GM18498 (cell line): ENCODE measurements around the gene CATSPERD.

Source experiments
- ATAC-seq: cut with Tn5 transposase; IDR thresholded peaks from one replicate; pipeline ENCODE4 v1.9.1; 2021; ENCODE audit warnings: mild to moderate bottlenecking, moderate library complexity; ENCODE audit not compliant: unreplicated experiment

The CATSPERD gene

GRCh38 chr19:5784581-5785147 is 64.2 kb downstream of the CATSPERD start, which contains the start of gene PRR22:
Gene PRR22 (minus strand): TSS chr19:5784746. CDS start chr19:5784660, 86 bp downstream.
- ATAC-seq: no peak

GRCh38 chr19:5785423-5785822 is 65.0 kb downstream of the CATSPERD start:
- no peak for ATAC-seq

GRCh38 chr19:5786593-5787408 is 66.4 kb downstream of the CATSPERD start:
- no peak for ATAC-seq

- ATAC-seq: no peak
Measured at GRCh38 chr19:5787409-5788182, 67.2 kb downstream of the CATSPERD start.

- ATAC-seq: no peak
Measured at GRCh38 chr19:5788422-5788821, 68.0 kb downstream of the CATSPERD start.

GRCh38 chr19:5789351-5789761 is 68.9 kb downstream of the CATSPERD start:
- ATAC-seq: no peak

DNA sequence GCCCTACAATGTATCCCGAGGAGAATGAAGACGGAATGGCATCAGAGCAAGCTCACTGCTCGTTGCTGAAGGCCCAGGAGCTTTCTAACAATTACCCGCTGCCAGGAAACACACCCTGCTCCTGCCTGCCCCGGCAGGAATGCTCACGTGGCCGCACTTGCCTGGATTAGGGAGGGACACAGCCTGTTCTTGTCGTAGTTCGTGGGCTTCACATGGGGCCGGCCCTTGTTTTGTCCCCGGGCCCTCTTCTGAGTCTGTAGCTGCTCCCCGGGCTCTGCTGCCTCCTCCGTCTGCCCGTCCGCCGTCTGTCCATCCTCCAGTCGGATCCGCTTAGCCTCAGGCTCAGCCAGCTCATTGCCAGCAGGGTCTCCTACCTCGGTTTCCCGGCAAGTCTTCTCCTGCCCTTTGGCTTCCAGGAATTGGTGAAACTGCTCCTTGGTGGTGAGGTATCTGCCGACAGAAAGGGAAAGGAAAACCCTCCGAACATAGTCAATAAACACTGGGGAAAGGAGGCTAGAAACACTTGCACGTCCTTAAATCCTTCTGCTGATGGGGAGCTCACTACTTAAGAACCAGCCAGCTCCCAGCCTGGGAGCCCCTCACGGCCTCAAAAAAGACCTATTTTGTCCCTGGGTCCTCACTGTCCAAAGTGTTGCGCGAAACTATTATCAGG is 69.6 kb downstream of the CATSPERD start:
- ATAC-seq: no peak

DNA sequence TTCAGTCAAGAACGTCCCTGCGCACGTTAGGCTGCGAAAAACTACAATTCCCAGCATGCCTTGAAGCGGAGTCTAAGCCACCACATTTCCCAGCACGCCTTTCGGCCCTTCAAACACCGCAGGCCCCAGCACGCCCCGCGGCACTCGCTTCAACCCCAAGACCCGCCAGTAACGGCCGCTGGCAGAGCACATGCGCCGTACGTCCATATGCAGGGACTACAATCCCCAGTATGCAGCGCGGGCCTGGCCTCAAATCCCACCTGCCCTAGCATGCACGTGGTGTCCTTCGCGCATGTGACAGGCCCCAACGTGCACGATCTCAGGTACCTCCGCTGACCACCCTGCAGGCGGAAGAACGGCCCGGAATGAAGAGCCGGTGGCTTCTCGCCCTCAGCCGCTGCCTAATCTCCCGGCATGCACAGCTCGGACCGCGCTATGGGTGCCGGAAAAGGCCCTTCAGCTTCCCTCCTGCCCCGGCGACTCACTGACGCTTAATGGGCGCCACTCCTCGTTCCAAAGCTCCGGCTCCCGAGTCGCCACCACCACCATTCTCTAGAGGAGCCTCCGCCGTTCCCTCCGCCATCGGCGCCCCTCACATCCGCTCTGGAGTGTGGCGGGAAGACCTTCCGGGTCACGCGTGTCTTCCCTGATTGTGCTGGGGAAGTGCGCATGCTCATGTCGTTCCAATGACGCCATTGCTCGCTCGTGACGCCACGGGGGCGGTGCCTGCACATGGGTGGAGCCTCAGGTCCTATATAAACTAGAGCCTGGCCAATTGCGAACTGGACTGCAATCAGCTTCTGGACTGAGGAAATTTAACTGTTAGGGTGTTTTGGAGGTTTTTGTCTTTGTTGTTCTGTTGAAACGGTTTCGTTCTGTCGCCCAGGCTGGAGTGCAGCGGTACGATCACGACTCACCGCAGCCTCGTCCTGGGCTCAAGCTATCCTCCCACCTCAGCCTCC is 70.4 kb downstream of the CATSPERD start, which contains the start of gene DUS3L:
Gene DUS3L, minus strand, starts transcription at position 605 of the 962 bp plus-strand sequence. Its CDS starts 22 bp downstream, at position 583.
- ATAC-seq: peak; percentile 90

DNA sequence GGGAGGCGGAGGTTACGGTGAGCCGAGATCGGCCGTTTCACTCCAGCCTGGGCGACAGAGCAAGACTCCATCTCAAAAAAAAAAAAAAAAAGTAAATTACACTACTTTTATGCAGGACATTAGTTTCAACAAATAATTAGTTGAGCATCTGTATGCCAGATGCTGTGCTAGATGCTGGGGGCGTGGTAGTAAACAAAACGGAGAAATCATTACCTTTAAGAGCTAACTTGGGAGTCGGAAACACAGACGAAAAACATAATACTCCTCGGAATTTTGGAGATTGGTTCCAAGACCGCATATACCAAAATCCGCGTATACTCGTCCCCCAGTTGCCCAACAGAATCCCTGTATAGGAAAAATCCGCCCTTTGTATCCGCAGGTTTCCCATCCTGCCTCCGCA is 71.8 kb downstream of the CATSPERD start:
- ATAC-seq: no peak

- no peak for ATAC-seq
Measured at GRCh38 chr19:5793188-5793587, 72.8 kb downstream of the CATSPERD start.

GRCh38 chr19:5795382-5795919 is 75.0 kb downstream of the CATSPERD start:
- no peak for ATAC-seq

DNA sequence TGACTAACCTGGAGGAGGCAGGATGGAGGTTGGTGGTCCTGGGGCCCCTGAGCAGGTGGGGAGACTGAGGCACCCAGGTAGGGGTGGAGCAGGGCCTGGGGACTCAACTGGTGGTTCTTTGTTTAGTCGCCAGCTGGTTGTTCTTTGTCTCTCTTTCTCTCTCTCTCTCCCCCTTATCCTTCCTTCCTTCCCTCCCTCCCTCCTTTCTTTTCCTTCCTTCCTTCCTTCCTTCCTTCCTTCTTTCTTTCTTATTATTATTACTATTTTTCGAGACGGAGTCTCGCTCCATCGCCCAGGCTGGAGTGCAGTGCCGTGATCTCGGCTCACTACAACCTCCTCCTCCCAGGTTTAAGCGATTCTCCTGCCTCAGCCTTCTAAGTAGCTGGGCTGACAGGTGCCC is 77.8 kb downstream of the CATSPERD start:
- ATAC-seq: no peak

DNA sequence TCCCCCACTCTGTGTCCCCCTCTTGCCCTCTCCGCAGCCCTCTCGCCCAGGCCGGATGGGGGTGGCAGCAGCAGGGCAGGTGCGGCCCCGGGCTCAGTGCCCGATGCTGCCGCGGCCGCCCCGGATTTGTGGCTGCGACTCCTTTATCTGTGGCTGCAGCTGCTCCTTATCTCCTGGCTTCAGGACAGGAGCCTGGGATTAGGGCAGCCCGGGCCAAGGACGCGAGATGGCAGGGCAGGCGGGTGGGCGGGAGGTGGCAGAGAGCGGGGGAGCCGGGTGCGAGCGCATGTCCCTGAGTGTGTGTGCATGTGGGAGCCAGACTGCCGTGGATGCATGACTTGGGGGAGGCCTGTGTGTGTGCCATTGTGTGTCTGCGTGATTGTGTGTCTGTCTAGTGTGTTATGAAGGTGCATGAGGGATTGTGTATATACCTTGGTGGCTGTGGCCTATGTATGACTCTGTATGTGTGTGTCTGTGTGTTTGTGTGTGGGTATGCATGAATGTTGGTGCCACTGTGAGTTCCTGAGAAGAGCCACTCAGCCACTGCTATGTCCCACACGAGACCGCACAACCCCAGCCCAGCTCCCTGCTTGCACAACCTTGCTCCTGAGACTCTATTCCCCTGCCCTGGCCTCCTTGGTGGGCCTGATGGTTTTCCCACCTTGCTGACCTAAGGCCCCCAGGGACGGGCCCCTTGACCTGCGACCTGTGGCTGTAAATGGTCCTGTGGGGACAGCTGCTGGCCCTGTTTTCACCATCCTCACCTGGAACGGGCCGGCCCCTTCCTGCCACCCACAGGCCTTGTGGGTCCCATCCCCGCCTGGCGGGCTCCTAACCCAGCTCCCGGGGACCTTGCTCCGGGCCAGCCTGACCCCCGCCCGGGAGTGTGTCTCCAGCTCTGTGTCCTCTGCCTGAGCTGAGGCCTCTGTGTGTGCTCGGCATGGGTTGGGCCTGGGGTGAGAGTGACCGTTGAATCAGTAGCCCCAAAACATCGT is 79.1 kb downstream of the CATSPERD start:
- ATAC-seq: no peak

DNA sequence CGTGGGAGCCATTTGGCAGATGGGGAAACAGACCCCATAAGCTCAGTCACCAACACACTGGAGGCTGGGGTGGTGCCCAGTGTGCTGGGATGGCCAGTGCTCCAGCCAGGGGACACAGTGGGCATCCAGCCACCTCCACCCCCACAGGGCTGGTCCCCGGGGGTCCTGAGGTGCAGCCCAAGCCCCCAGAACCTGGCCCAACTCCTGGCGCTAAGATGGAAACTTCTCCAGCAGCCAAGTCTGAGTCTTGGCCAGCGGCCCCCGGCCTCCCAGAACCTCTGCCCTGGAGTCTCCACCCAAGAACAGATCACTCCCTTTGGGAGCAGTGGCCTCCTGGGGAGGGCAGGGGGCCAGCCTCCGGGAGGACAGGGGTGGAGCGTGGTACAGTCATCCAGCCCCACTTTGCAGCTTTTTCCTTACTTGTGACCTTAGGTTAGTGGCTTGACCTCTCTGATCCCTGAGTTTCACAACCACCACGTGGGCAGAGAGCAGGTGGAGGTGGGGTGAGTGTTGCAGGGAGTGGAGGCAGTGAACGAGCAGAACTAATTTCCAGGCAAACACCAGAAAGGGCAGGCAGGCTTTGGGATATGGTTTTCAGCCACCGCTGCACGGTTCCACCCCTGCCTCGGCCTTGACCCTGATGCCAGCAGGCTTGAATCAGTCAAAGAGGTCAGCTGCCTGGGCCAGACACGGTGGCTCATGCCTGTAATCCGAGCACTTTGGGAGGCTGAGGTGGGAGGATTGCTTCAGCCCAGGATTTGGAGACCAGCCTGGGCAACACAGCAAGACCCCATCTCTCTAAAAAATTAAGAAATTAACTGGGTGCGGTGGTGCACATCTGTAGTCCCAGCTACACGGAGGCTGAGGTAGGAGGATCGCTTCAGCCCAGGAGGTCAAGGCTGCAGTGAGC is 80.2 kb downstream of the CATSPERD start:
- no peak for ATAC-seq

GRCh38 chr19:5801796-5802619 is 81.6 kb downstream of the CATSPERD start:
- ATAC-seq: no peak

DNA sequence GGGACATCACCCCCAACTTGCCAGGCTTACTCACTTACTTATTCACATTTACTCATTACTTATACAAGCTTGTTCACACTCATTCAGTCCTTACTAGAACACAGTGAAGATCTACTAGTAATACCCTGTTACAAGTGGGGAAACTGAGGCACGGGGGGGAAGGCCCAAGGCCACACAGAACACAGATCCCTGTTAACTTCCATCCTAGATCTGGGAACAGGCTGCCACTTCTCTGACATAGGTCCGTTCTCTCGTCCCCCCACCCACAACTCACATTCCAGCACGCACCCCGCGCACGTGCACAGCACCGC is 83.0 kb downstream of the CATSPERD start:
- no peak for ATAC-seq
